HG03354 (cell line): ENCODE measurements around the gene PPP1R1B.

Source experiments
- ATAC-seq: cut with Tn5 transposase; IDR thresholded peaks from one replicate; pipeline ENCODE4 v1.9.1; 2021; ENCODE audit warnings: mild to moderate bottlenecking; ENCODE audit not compliant: unreplicated experiment, poor library complexity, severe bottlenecking

Gene PPP1R1B

DNA sequence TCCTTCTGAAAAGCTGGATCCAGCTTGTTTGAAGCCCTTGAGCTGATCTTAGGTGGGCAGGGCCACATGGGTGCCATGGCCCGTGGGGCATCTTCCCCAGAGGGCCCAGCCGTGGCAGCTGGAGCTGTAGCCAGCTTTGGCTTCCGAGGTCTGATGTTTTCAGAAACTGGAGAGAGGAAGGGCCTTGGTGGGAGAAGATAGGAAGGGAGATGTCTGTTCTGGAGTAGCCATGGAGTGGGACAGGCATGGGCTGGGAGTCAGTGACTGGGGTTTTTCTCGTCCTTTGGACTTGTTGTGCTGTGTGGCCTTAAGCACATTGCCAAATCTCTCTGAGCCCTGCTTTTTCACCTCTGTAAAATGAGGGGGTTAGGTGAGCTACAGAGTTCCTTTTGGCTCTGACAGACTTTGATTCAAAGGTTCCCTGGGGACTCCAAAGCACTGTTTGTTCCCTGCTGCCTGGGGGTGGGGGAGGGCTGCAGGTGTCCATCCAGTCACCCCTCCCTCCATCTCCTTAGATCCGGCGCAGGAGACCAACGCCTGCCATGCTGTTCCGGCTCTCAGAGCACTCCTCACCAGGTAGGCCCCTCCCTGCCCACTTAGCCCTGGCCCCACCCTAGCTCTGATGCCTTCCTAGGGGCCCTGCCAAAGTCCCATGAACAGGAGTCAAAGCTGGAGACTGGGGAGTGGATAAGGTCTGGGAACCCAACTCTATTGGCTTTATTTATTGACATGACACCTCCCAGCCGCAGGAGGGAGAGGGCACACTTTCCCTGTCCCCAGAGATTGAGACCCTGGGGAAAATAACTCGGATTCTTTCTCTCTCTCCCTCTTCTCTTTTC, 2.1 kb downstream of the PPP1R1B start:
- ATAC-seq, result no peak

DNA sequence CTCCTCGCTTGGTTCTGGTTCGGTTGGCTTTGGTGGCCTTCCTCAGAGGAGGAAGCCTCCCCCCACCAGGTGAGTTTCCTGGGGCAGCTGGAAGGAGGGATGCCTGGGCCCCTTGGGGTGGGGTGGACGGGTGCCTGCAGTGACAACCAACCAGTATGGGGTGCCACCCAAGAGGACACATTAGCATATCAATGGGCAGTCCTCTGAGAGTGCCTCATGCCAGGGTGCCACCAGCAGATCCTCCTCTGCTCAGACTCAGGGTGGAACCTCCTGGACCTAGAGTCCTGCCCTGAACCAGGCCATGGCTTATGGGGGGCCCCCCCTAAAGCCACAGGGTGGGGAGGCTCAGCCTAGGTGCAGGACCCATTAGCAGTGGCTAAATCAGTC, 2.7 kb downstream of the PPP1R1B start:
- ATAC-seq, result no peak

DNA sequence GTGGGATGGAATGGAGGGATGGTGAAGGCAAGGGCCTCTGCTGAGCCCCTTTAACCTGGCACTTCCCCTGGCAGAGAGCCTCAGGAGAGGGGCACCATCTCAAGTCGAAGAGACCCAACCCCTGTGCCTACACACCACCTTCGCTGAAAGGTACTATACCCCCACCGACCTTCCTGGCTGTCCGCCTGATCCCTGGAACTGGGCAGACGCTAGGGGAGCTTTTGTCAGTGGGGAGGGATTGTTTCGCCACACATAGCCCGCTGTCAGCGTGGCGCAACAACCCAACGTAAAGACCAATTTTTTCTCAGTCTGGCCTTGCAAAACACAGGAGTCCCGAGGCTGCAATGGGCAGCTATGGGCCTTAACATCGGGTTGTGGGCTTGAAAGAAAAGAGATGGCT, 3.1 kb downstream of the PPP1R1B start:
- no peak for ATAC-seq

DNA sequence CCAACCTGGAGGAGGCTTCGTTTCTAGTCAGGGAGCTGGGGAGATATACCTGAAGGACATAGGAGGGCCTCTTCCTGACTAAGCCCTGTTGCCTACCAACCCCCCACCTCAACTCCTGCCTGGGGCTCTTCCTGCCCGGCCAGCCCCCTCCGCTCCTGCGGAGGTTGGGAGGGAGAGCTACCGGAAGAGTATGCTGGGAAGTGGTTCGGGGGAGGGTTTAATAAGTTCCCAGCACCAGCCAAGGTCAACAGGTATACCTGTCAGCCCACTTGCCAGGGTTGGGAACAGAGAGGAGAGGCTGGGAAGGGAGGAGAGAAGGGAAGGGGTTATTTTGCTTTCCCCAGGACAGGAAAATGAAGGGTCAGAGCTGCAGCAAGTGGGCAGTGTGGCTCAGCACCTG, 4.7 kb downstream of the PPP1R1B start:
- ATAC-seq, result no peak

DNA sequence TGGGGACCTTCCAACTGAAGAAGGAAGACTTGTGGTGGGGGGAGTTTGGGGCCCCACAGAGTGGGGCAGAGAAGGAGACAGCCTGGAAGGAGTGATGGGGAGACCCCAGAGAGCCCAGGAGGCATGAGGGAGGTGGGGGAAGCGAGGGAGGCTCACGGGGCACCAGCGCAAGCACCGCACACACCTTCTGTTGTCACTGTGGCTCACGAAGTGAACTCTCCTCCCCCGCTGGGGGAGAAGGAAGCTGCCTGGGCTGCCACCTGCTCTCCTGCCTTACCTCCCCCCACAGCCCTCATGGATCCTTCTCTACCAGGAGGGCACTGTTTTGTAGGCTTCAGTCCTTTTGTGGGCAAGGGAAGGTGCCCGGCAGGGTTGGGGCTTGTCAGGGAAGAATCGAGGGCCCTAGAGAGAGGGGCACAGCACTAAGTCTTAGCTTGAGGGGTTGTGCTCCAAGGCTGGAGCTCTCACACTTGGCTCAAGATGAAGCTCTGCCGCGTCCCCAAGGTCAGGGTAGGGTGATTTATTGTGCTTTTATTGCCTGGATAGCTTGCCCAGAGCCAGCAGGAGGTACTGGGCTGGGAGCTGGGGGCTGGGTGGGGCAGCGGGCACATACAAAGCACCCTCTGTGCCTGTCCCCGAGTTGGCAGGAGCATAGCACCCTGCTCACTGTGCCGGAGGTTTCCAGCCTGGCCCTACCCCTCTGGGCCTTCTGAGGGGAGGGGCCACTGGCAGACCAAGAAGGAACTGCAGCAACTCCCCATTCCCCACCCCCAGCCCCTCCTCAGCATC, 5.6 kb downstream of the PPP1R1B start:
- no peak for ATAC-seq

DNA sequence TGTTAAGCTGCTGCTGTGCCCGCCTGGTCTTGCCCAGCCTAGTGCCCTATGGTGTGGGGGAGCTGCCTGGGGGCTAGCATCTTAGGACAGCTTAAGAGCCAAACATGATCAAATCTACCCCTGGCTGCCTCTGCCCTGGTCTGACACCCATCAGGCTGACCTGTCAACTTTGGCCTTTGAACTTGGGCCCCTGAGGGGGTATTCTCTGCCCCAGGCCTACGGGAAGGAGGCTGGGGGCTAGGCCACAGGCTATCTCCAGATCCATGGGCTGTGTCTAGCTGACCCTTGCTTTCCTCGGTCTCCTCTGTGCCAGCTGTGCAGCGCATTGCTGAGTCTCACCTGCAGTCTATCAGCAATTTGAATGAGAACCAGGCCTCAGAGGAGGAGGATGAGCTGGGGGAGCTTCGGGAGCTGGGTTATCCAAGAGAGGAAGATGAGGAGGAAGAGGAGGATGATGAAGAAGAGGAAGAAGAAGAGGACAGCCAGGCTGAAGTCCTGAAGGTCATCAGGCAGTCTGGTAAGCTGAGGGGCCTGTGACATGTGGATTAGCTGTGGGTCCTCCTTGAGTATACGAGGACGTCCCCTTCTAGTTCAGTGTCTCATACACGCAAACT, 6.9 kb downstream of the PPP1R1B start:
- ATAC-seq, result no peak

DNA sequence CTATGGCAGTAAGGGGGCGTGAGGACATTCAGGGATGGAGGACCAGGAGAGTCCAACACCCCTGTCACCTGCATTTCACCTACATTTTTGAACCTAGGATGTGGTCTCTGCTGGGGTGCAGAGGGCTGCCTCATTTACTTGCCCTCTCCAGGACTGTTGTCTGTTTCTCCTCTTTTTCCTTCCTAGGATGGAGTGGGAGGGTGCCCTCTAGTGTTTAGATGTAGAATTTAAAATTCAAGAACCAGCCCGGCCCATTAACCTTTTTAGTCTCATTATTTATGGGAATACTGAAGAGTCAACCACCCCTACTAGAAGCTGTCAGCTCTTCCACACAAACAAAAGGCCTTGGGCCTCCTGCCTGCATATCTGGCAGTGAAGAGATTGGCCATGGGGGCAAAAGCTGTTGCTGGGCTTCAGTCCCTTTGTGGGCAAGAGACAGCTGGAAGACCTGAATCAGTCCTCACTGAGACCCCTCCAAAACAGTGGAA, 7.7 kb downstream of the PPP1R1B start:
- ATAC-seq, result no peak

GRCh38 chr17:39635614-39636176, 8.9 kb downstream of the PPP1R1B start:
- no peak for ATAC-seq

- ATAC-seq, result peak; percentile 9
Measured at GRCh38 chr17:39636587-39636926, 9.8 kb downstream of the PPP1R1B start.

- ATAC-seq, result peak; percentile 80
Measured at GRCh38 chr17:39636927-39637736, 10.4 kb downstream of the PPP1R1B start, which contains the start of gene STARD3. STARD3 (plus strand) TSS chr17:39637144; CDS start chr17:39653532, 16,388 bp downstream.

DNA sequence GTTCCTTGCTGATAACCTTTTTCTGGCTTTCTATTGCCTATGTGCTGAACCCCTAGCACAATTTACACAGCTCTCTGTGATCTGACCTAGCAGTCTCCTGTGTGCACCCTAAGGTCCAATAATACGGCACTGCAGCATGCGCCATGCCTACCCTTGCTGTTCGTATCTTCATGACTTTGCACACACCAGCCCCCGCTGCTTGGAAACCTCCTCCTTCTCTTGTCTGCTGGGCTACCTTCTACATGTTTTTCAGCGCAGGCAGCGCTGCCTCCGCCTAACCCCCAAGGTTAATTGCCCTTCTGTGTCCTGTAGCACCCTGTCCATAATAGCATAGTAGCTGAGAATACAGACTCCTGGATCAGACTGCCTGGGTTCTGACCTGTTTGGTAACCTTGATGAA, 11.6 kb downstream of the PPP1R1B start:
- ATAC-seq, result no peak

- no peak for ATAC-seq
Measured at GRCh38 chr17:39639043-39639442, 12.3 kb downstream of the PPP1R1B start.

GRCh38 chr17:39639566-39640458, 13.1 kb downstream of the PPP1R1B start:
- no peak for ATAC-seq

DNA sequence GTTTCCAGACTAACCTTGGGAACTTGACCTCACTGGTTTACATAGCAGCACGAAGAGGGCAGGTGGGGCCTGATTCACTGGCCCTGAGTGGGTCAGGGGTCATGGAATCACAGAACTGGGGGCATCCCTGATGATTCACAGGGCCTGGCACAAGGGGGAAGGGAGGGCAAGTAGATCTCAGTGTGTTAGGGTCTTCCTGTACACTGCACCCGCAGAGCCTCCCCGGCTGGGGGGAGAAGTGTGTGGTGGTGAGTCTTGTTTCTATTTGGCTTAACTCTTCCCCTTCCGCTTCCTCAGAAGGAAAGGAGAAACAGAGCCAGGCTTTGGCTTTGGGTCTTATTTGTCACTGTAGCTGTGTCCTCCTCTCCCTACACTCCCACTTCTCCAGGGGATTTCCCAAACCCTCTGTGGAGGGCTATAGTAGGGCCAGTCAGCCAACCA, 13.9 kb downstream of the PPP1R1B start:
- ATAC-seq, result no peak

DNA sequence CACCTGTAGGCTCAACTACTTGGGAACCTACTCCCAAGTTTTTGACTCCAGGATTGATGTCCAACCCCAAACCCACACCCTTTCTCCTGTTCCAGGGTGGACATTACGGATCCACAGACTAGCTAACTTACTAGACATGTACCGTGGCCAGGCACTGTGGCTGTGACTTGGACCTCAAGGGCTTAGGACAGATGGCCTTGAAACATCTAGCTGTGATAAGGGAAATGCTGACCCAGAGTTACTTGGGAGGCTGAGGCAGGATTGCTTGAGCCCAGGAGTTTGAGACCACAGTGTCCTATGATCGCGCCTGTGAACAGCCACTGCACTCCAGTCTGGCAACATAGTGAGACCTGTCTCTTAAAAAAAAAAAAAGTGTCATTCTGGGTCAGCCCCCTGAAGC, 14.3 kb downstream of the PPP1R1B start:
- ATAC-seq, result no peak

- no peak for ATAC-seq
Measured at GRCh38 chr17:39641883-39642282, 15.1 kb downstream of the PPP1R1B start.

GRCh38 chr17:39642291-39643074, 15.7 kb downstream of the PPP1R1B start:
- no peak for ATAC-seq

DNA sequence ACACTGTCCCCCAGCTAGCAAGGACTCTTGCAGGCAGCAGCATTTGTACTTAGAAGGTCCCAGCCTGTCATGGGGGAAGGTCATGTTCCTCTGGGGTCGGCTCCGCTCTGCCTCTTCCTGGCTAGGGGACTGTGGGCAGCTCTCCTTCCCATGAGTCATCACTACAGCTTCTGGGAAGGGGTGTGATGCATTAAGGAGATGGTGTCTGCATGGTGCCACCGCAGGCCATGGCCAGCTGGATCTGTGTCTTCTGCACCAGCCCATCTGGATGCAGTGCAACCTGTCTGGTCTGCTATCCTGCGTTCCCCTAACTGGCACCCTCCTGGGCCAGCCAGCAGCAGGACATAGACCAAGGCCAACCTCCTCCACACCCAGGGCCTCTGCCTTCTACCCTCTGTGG, 16.5 kb downstream of the PPP1R1B start:
- ATAC-seq, result no peak
